DMS79 (cell line): ENCODE results near the gene MYH7.

Experiments
- DNase-seq: peaks from one replicate; lab custom pipeline; 2025; lab: John Stamatoyannopoulos, UW

The MYH7 gene

GRCh38 chr14:23447361-23448350, 12.2 kb upstream of the MYH7 start:
- no peak for DNase-seq

- DNase-seq = no peak
Observed at GRCh38 chr14:23446291-23446851, 10.9 kb upstream of the MYH7 start.

GRCh38 chr14:23445773-23446172, 10.3 kb upstream of the MYH7 start:
- DNase-seq = no peak

GRCh38 chr14:23444314-23444713, 8.9 kb upstream of the MYH7 start:
- DNase-seq = no peak

- DNase-seq = no peak
Observed at GRCh38 chr14:23443881-23444280, 8.4 kb upstream of the MYH7 start.

GRCh38 chr14:23443411-23443812, 8.0 kb upstream of the MYH7 start:
- DNase-seq = no peak

- DNase-seq = no peak
Observed at GRCh38 chr14:23442721-23443356, 7.4 kb upstream of the MYH7 start.

- DNase-seq = no peak
Observed at GRCh38 chr14:23441076-23441475, 5.6 kb upstream of the MYH7 start.

GRCh38 chr14:23439107-23439835, 3.8 kb upstream of the MYH7 start:
- no peak for DNase-seq

- no peak for DNase-seq
Observed at GRCh38 chr14:23438101-23438971, 2.9 kb upstream of the MYH7 start.

- no peak for DNase-seq
Observed at GRCh38 chr14:23437133-23438100, 2.0 kb upstream of the MYH7 start.

- no peak for DNase-seq
Observed at GRCh38 chr14:23436327-23437132, 1.1 kb upstream of the MYH7 start.

GRCh38 chr14:23434488-23435222, 805 bp downstream of the MYH7 start:
- no peak for DNase-seq

GRCh38 chr14:23433457-23433856, 2.0 kb downstream of the MYH7 start:
- no peak for DNase-seq

- no peak for DNase-seq
Observed at GRCh38 chr14:23432946-23433345, 2.5 kb downstream of the MYH7 start.

GRCh38 chr14:23432102-23432925, 3.1 kb downstream of the MYH7 start:
- no peak for DNase-seq

GRCh38 chr14:23431486-23431885, 4.0 kb downstream of the MYH7 start:
- DNase-seq = no peak

GRCh38 chr14:23430723-23431085, 4.8 kb downstream of the MYH7 start:
- peak; percentile 35 for DNase-seq
